SH-SY5Y (cell line): Measurements from ENCODE around the gene LRRTM3.

Experiments used
- GATA2 ChIP-seq: IDR thresholded peaks from 2 replicates; pipeline ENCODE4 v1.6.1; 2011; ENCODE audit warnings: mild to moderate bottlenecking, low read depth, low read length
- GATA3 ChIP-seq: IDR thresholded peaks from 2 replicates; pipeline ENCODE4 v1.6.1; 2011; ENCODE audit warnings: low read depth, mild to moderate bottlenecking, low read length, moderate library complexity

DNA sequence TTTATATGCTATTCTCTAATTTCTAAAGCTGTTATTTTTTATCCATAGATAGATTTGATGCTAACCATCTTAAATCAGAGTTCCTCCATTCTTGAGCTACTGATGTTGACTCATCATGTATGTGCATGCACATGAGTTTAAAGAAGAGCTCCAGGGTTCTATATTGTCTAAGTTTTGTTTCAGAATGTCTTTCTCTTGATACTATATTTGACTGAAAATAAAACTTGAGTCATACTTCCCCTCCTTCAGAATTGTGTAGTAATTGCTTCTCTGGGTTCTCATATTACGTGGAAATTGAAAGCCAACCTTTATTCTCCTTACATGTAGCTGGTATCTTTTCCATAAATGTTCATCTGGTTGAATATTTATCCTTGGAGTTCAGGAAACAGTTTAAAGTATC, 89.4 kb downstream of the LRRTM3 start:
- no peak for TF ChIP-seq GATA2
- TF ChIP-seq GATA3: no peak
